ENCODE measurements around the gene FNDC1.

- no peak for TF ChIP-seq CTCF (IDR thresholded peaks at IDR 0.05)
- TF ChIP-seq POLR2AphosphoS5 (IDR thresholded peaks at IDR 0.05): no peak
- TF ChIP-seq POLR2A (IDR thresholded peaks at IDR 0.05): no peak
These were observed 48.5 kb downstream of the FNDC1 start for GRCh38 chr6:159217595-159218275.
